ENCODE data around the gene RBAK. TPM values are rescaled to one million over a fixed set of nuclear protein-coding genes. Genes with fewer than 3 reads are reported as not detected.

RBAK gene
- polyA plus RNA-seq, 2 of the 4 experiments (the other 2 are of a cell fraction) = 6.8 to 11.2 TPM

- TF ChIP-seq NR3C1 (IDR thresholded peaks at IDR 0.05) (no peak), HOXB5 (CRISPR knock-in tag; IDR thresholded peaks at IDR 0.05) (no peak), ATOH8 (CRISPR knock-in tag; IDR thresholded peaks at IDR 0.05; ENCODE audit: low read depth) (no peak), PHF8 (IDR thresholded peaks at IDR 0.05; ENCODE audit: borderline replicate concordance, low read depth) (no peak), FOSB (CRISPR knock-in tag; IDR thresholded peaks at IDR 0.05) (0 out of 2 replicates have a peak, but pooled peaks have one; percentile 26), NPAS2 (CRISPR knock-in tag; IDR thresholded peaks at IDR 0.05; ENCODE audit: borderline replicate concordance) (no peak), HDAC2 (IDR thresholded peaks at IDR 0.05) (peak; percentile 60; the same call in 1 of the 2 replicates), NFE2L2 (conservative IDR thresholded peaks at IDR 0.05; ENCODE audit: low read length) (no peak), RCOR1 (IDR thresholded peaks at IDR 0.05; ENCODE audit: low read depth, low read length) (no peak), SREBF2 (IDR thresholded peaks at IDR 0.05) (no peak), REST (IDR thresholded peaks at IDR 0.05) (no peak; the same call in 1 of the 2 replicates), MAZ (IDR thresholded peaks at IDR 0.05; ENCODE audit: borderline replicate concordance, low read depth, low read length) (no peak), KDM1A (IDR thresholded peaks at IDR 0.05; ENCODE audit: low read depth) (peak; percentile 28; the same call in 1 of the 2 replicates), HOXA7 (CRISPR knock-in tag; IDR thresholded peaks at IDR 0.05) (no peak), HEYL (CRISPR knock-in tag; IDR thresholded peaks at IDR 0.05) (no peak), SMC3 (IDR thresholded peaks at IDR 0.05) (no peak), FOSL2 (IDR thresholded peaks at IDR 0.05) (no peak), FOSL2 (CRISPR knock-in tag; IDR thresholded peaks at IDR 0.05) (no peak), GATA3 (IDR thresholded peaks at IDR 0.05; ENCODE audit: borderline replicate concordance) (peak; percentile 55; the same call in 1 of the 2 replicates), MYC (IDR thresholded peaks at IDR 0.05; ENCODE audit: borderline replicate concordance, low read length) (no peak), EHF (CRISPR knock-in tag; IDR thresholded peaks at IDR 0.05) (0 out of 2 replicates have a peak, but pooled peaks have one; percentile 30), ZFP36 (IDR thresholded peaks at IDR 0.05; ENCODE audit: borderline replicate concordance, partially characterized antibody) (no peak), ELK1 (IDR thresholded peaks at IDR 0.05; ENCODE audit: low read depth, low read length) (no peak), RFX5 (IDR thresholded peaks at IDR 0.05) (no peak), KDM5A (IDR thresholded peaks at IDR 0.05) (no peak), RAD21 (conservative IDR thresholded peaks at IDR 0.05 in 1 of 2, IDR thresholded peaks at IDR 0.05 in 1 of 2) (no peak), POLR2A (IDR thresholded peaks at IDR 0.05; ENCODE audit: low read length) (no peak), EP300 (IDR thresholded peaks at IDR 0.05) (no peak), CBX2 (IDR thresholded peaks at IDR 0.05; ENCODE audit: borderline replicate concordance, low read depth) (no peak), MAFK (IDR thresholded peaks at IDR 0.05; ENCODE audit: partially characterized antibody) (no peak)
These were observed 18.9 kb downstream of the RBAK start (continued) for GRCh38 chr7:5064391-5065106.
